Activated CD8-positive, alpha-beta T cell treated with anti-CD3 and anti-CD28 coated beads for 36 hours (primary cell): ENCODE measurements around the gene KCTD12. TPM values are rescaled to one million over a fixed set of nuclear protein-coding genes. Genes with fewer than 3 reads are reported as not detected.

Experiments
- ATAC-seq: fragments of 200-7000 bp; cut with Tn5 transposase; one replicate; pipeline ENCODE4 v1.10.0; 2021; ENCODE audit warnings: mild to moderate bottlenecking, moderate library complexity
- CTCF ChIA-PET: fragments of 350-600 bp; sonication (Branson Sonifier 250); formaldehyde crosslinking; loops from one replicate; lab custom pipeline; 2021; ENCODE audit warnings: antibody characterized with exemption; lab: Charles Lee
- POLR2A ChIA-PET: fragments of 350-600 bp; sonication (Branson Sonifier 250); formaldehyde crosslinking; loops from one replicate; lab custom pipeline; 2021; ENCODE audit warnings: antibody characterized with exemption; lab: Charles Lee
- DNase-seq: peaks from one replicate; pipeline ENCODE4 v3.0.0-alpha.2; 2020
- H3K27ac Mint-ChIP-seq: one replicate; pipeline ENCODE4 v1.8.0; 2021; ENCODE audit warnings: mild to moderate bottlenecking, mixed read lengths
- H3K27me3 Mint-ChIP-seq: one replicate; pipeline ENCODE4 v1.8.0; 2021; ENCODE audit warnings: mixed read lengths
- H3K36me3 Mint-ChIP-seq: one replicate; pipeline ENCODE4 v1.8.0; 2021; ENCODE audit warnings: low read depth, mixed read lengths
- H3K4me1 Mint-ChIP-seq: one replicate; pipeline ENCODE4 v1.8.0; 2021; ENCODE audit warnings: low read depth, mixed read lengths
- H3K4me3 Mint-ChIP-seq: one replicate; pipeline ENCODE4 v1.8.0; 2021; ENCODE audit warnings: mild to moderate bottlenecking, moderate library complexity, mixed read lengths
- H3K9me3 Mint-ChIP-seq: one replicate; pipeline ENCODE4 v1.8.0; 2021; ENCODE audit warnings: mixed read lengths
- CTCF ChIP-seq: fragments of 200-600 bp; IDR thresholded peaks from one replicate; pipeline ENCODE4 v1.8.0; 2022; ENCODE audit warnings: antibody characterized with exemption, mild to moderate bottlenecking
- intact Hi-C: fragments of 100-400 bp; cut with micrococcal nuclease; formaldehyde crosslinking; loops from one replicate; pipeline ENCODE4 v1.10.0; 2022
- total RNA-seq, 2 experiments: library from RNA; stranded (reverse); gene quantifications; one replicate each; pipeline ENCODE4 v1.2.3, GENCODE V29; 2021

KCTD12 gene
- total RNA-seq, 2 experiments from 2014 or later: 14.3 to 14.8 TPM

- CTCF ChIA-PET: no interaction called here
- no peak for TF ChIP-seq CTCF
- Mint-ChIP-seq H3K4me3 (no peak overlapping the region), H3K9me3 (no peaks in the 10 kb centered on the region), H3K4me1 (no peaks in the 10 kb centered on the region), H3K27ac (no peak overlapping the region), H3K36me3 (no peaks in the 10 kb centered on the region), H3K27me3 (peaks cover 6% of the 10 kb centered on the region)
- intact Hi-C loops: no loop called here
- ATAC-seq (no peak), DNase-seq (no peak)
- POLR2A ChIA-PET: no interaction called here
Observed at GRCh38 chr13:76836311-76836710, 49.9 kb downstream of the KCTD12 start.

GRCh38 chr13:76833441-76833954 is 52.7 kb downstream of the KCTD12 start:
- DNase-seq (no peak), ATAC-seq (no peak)
- TF ChIP-seq CTCF: no peak
- Mint-ChIP-seq H3K27me3 (peaks cover 6% of the 10 kb centered on the region), H3K27ac (no peak overlapping the region), H3K9me3 (no peaks in the 10 kb centered on the region), H3K36me3 (no peaks in the 10 kb centered on the region), H3K4me3 (no peak overlapping the region), H3K4me1 (peaks cover 1% of the 10 kb centered on the region)
- POLR2A ChIA-PET: interaction anchor here (1.7 kb wide), 1 partner anchor 52 kb away, joined by 6 read pairs; the partner anchor contains the start of gene KCTD12
- intact Hi-C loops: no loop called here
- CTCF ChIA-PET: interaction anchor here (1.3 kb wide), 1 partner anchor 147 kb away, joined by 3 read pairs; no protein-coding TSS in a partner anchor

- no peak for DNase-seq
Observed at GRCh38 chr13:76832258-76832988, 53.8 kb downstream of the KCTD12 start.

GRCh38 chr13:76830805-76831204 is 55.4 kb downstream of the KCTD12 start:
- ChIA-PET CTCF (interaction anchor here (1.6 to 2.7 kb wide), 2 partner anchors 73 to 149 kb away, joined by 4 to 9 read pairs; no protein-coding TSS in a partner anchor), POLR2A (interaction anchor here (0.6 to 1.0 kb wide), 3 partner anchors 55 to 620 kb away, joined by 3 to 4 read pairs (median 3); partner anchors contain the start of gene KCTD12)
- Mint-ChIP-seq H3K27me3 (peaks cover 3% of the 10 kb centered on the region), H3K36me3 (no peaks in the 10 kb centered on the region), H3K4me1 (peaks cover 5% of the 10 kb centered on the region), H3K4me3 (no peak overlapping the region), H3K9me3 (no peaks in the 10 kb centered on the region), H3K27ac (no peak overlapping the region)
- intact Hi-C loops: no loop called here
- DNase-seq: no peak
- ATAC-seq: no peak
- TF ChIP-seq CTCF: no peak

More at GRCh38 chr13:76832258-76832988, 53.8 kb downstream of the KCTD12 start:
- no peak for ATAC-seq
- Mint-ChIP-seq H3K4me3 (no peak overlapping the region), H3K9me3 (no peaks in the 10 kb centered on the region), H3K36me3 (no peaks in the 10 kb centered on the region), H3K27ac (no peak overlapping the region), H3K27me3 (peaks cover 6% of the 10 kb centered on the region), H3K4me1 (peaks cover 5% of the 10 kb centered on the region)
- ChIA-PET CTCF (interaction anchor here (0.8 to 1.3 kb wide), 2 partner anchors 10 to 148 kb away, joined by 3 read pairs; no protein-coding TSS in a partner anchor), POLR2A (interaction anchor here (1.7 kb wide), 1 partner anchor 53 kb away, joined by 6 read pairs; the partner anchor contains the start of gene KCTD12)
- no peak for TF ChIP-seq CTCF
- intact Hi-C loops: no loop called here

Other genes starting within 250 kb of the KCTD12 start
- gene ACOD1, start 62.1 kb upstream of the KCTD12 start, total RNA-seq: not detected
- gene CLN5, start 105.7 kb upstream of the KCTD12 start, total RNA-seq: 10 to 100 TPM; 14.5 to 16.9 TPM
- 10 to 100 TPM; 32.8 to 34.3 TPM for gene FBXL3, start 140.8 kb upstream of the KCTD12 start, total RNA-seq